OCI-LY3 (cell line): ENCODE data around the gene TANGO6.

ENCODE experiments used
- H2AFZ ChIP-seq: fragments of 200-600, 300-600 bp; shearing (Covaris generic); 2 replicates; pipeline ENCODE4 v1.6.0; 2014; ENCODE audit warnings: antibody characterized with exemption, low read depth, low read length
- H3K27ac ChIP-seq: fragments of 200-600, 300-600 bp; sonication (generic); 2 replicates; pipeline ENCODE4 v1.5.1; 2014; ENCODE audit warnings: mild to moderate bottlenecking, low read length, moderate library complexity, mixed read lengths
- H3K27me3 ChIP-seq: fragments of 200-600, 300-600 bp; sonication (generic); 2 replicates; pipeline ENCODE4 v1.6.1; 2014; ENCODE audit warnings: low read depth, low read length, mixed read lengths
- H3K36me3 ChIP-seq: fragments of 200-600, 300-600 bp; sonication (generic); replicated peaks from 2 replicates; pipeline ENCODE3; 2014; ENCODE audit warnings: low read depth, low read length, mixed read lengths
- H3K4me1 ChIP-seq: fragments of 300-600, 200-600 bp; sonication (generic); 2 replicates; pipeline ENCODE4 v1.6.1; 2014; ENCODE audit warnings: low read length, mixed read lengths
- H3K4me2 ChIP-seq: fragments of 200-600, 300-600 bp; sonication (generic); 2 replicates; pipeline ENCODE4 v1.6.1; 2014; ENCODE audit warnings: low read length, mixed read lengths
- H3K4me3 ChIP-seq: fragments of 300-600, 200-600 bp; sonication (generic); 2 replicates; pipeline ENCODE4 v1.5.1; 2014; ENCODE audit warnings: antibody characterized with exemption, mild to moderate bottlenecking, low read length, moderate library complexity
- H3K79me2 ChIP-seq: fragments of 300-600, 200-600 bp; shearing (Covaris generic); 2 replicates; pipeline ENCODE4 v1.6.1; 2014; ENCODE audit warnings: mild to moderate bottlenecking, low read length, mixed read lengths
- H3K9ac ChIP-seq: fragments of 300-600, 200-600 bp; shearing (Covaris generic); 2 replicates; pipeline ENCODE4 v1.6.0; 2014; ENCODE audit warnings: mild to moderate bottlenecking, low read length, moderate library complexity
- H3K9me3 ChIP-seq: fragments of 200-600, 300-600 bp; shearing (Covaris generic); 2 replicates; pipeline ENCODE4 v1.6.1; 2014; ENCODE audit warnings: low read length, mixed read lengths; ENCODE audit not compliant: insufficient read depth
- H4K20me1 ChIP-seq: fragments of 200-600, 300-600 bp; sonication (generic); 2 replicates; pipeline ENCODE4 v1.6.1; 2016; ENCODE audit warnings: low read length, mixed read lengths; ENCODE audit not compliant: insufficient read depth
- CTCF ChIP-seq: fragments of 200-600, 300-600 bp; sonication (generic); IDR thresholded peaks from 2 replicates; pipeline ENCODE4 v1.5.1; 2014; ENCODE audit warnings: antibody characterized with exemption, low read length, low read depth
- EZH2phosphoT487 ChIP-seq: fragments of 200-600 bp; shearing (Covaris generic); IDR thresholded peaks from 2 replicates; pipeline ENCODE4 v1.6.1; 2018; ENCODE audit warnings: antibody characterized with exemption, mixed run types, low read depth

The TANGO6 gene

GRCh38 chr16:68917541-68917940 lies 74.2 kb downstream of the TANGO6 start:
- Histone ChIP-seq H3K9me3 (no peaks in the 10 kb centered on the region), H3K27ac (no peak overlapping the region), H3K4me3 (no peak overlapping the region), H2AFZ (no peak overlapping the region), H3K36me3 (peaks cover 25% of the 10 kb centered on the region), H3K4me2 (no peak overlapping the region), H3K4me1 (no peaks in the 10 kb centered on the region), H3K27me3 (no peaks in the 10 kb centered on the region), H4K20me1 (no peaks in the 10 kb centered on the region), H3K9ac (no peak overlapping the region), H3K79me2 (no peaks in the 10 kb centered on the region)
- TF ChIP-seq EZH2phosphoT487 (no peak), CTCF (no peak)

- Histone ChIP-seq H3K36me3 (peaks cover 25% of the 10 kb centered on the region), H3K27me3 (no peaks in the 10 kb centered on the region), H3K9ac (no peak overlapping the region), H3K9me3 (no peaks in the 10 kb centered on the region), H3K4me1 (no peaks in the 10 kb centered on the region), H3K79me2 (no peaks in the 10 kb centered on the region), H2AFZ (no peak overlapping the region), H4K20me1 (no peaks in the 10 kb centered on the region), H3K27ac (no peak overlapping the region), H3K4me3 (no peak overlapping the region), H3K4me2 (no peak overlapping the region)
- no peak for TF ChIP-seq EZH2phosphoT487
- TF ChIP-seq CTCF, result no peak
Measured at GRCh38 chr16:68920349-68920748, 77.0 kb downstream of the TANGO6 start.

- Histone ChIP-seq H3K9me3 (no peaks in the 10 kb centered on the region), H3K4me1 (no peaks in the 10 kb centered on the region), H2AFZ (no peak overlapping the region), H3K4me3 (no peak overlapping the region), H3K27ac (no peak overlapping the region), H3K36me3 (peaks cover 25% of the 10 kb centered on the region), H3K27me3 (no peaks in the 10 kb centered on the region), H3K9ac (no peak overlapping the region), H3K79me2 (no peaks in the 10 kb centered on the region), H3K4me2 (no peak overlapping the region), H4K20me1 (no peaks in the 10 kb centered on the region)
- no peak for TF ChIP-seq CTCF
- TF ChIP-seq EZH2phosphoT487, result no peak
Measured at GRCh38 chr16:68921637-68922036, 78.3 kb downstream of the TANGO6 start.

- Histone ChIP-seq H3K36me3 (peaks cover 37% of the 10 kb centered on the region), H3K27me3 (no peaks in the 10 kb centered on the region), H3K9ac (no peak overlapping the region), H3K4me2 (no peak overlapping the region), H3K27ac (no peak overlapping the region), H3K4me3 (no peak overlapping the region), H3K79me2 (no peaks in the 10 kb centered on the region), H3K4me1 (no peaks in the 10 kb centered on the region), H4K20me1 (no peaks in the 10 kb centered on the region), H3K9me3 (no peaks in the 10 kb centered on the region), H2AFZ (no peak overlapping the region)
- TF ChIP-seq CTCF (no peak), EZH2phosphoT487 (no peak)
Measured at GRCh38 chr16:68923116-68923515, 79.8 kb downstream of the TANGO6 start.
